Panc1 (cell line): ENCODE data around the gene RBP5. TPM values are rescaled to one million over a fixed set of nuclear protein-coding genes. Genes with fewer than 3 reads are reported as not detected.

Experiments used
- ATAC-seq: fragments of 200-7000 bp; cut with Tn5 transposase; 2 replicates; pipeline ENCODE4 v1.9.1; 2020; ENCODE audit warnings: mild to moderate bottlenecking, moderate library complexity
- BruUV-seq: library from RNA; stranded (reverse); fragments of 400-500 nt; replicated peaks from 2 replicates; lab custom pipeline; 2021; lab: Mats Ljungman, UMichigan
- CTCF ChIA-PET: fragments of 300-600 bp; sonication (Branson Sonifier 250); formaldehyde crosslinking; loops from one replicate; lab custom pipeline; 2022; ENCODE audit warnings: antibody characterized with exemption; lab: Charles Lee
- POLR2A ChIA-PET: fragments of 300-600 bp; sonication (Branson Sonifier 250); formaldehyde crosslinking; loops from one replicate; lab custom pipeline; 2022; ENCODE audit warnings: antibody characterized with exemption; lab: Charles Lee
- DNase-seq: peaks from one replicate; pipeline ENCODE4 v3.0.0-alpha.2; 2010; ENCODE audit warnings: low read depth, low spot score
- H3K27ac ChIP-seq: 2 replicates; pipeline ENCODE4 v1.5.1; 2011; ENCODE audit warnings: mild to moderate bottlenecking, low read length, inconsistent platforms
- H3K27me3 ChIP-seq: fragments of 200-500 bp; sonication (Bioruptor generic); 2 replicates; pipeline ENCODE4 v1.6.0; 2014; ENCODE audit warnings: low read length, inconsistent platforms; ENCODE audit not compliant: control insufficient read depth, insufficient read depth
- H3K36me3 ChIP-seq: fragments of 200-500 bp; sonication (Bioruptor generic); 2 replicates; pipeline ENCODE4 v1.5.1; 2014; ENCODE audit warnings: inconsistent platforms, mild to moderate bottlenecking, low read length, moderate library complexity; ENCODE audit not compliant: control insufficient read depth, insufficient read depth
- H3K4me1 ChIP-seq: 2 replicates; pipeline ENCODE4 v1.5.1; 2011; ENCODE audit warnings: inconsistent platforms, mild to moderate bottlenecking, low read length, moderate library complexity; ENCODE audit not compliant: control insufficient read depth, insufficient read depth
- H3K4me3 ChIP-seq, 2 experiments: 2 replicates each; pipeline ENCODE4 v1.5.1; 2011 to 2012; ENCODE audit warnings: low read depth in 2 of 2, low read length in 2 of 2, mild to moderate bottlenecking in 2 of 2, inconsistent platforms in 1 of 2, moderate library complexity in 1 of 2
- H3K9me3 ChIP-seq: fragments of 200-500 bp; sonication (Bioruptor generic); 2 replicates; pipeline ENCODE4 v1.5.1; 2014; ENCODE audit warnings: low read depth, mild to moderate bottlenecking, inconsistent platforms, low read length, moderate library complexity; ENCODE audit not compliant: control insufficient read depth, insufficient read depth
- CTCF ChIP-seq: fragments of 450-650 bp; IDR thresholded peaks from 2 replicates; pipeline ENCODE4 v1.5.1; 2017; ENCODE audit warnings: mild to moderate bottlenecking
- POLR2AphosphoS5 ChIP-seq: IDR thresholded peaks from 2 replicates; pipeline ENCODE4 v1.6.1; 2012; ENCODE audit warnings: mild to moderate bottlenecking, low read depth, low read length, moderate library complexity
- REST ChIP-seq, 2 experiments: IDR thresholded peaks; 2 replicates each; pipeline ENCODE4 v1.6.1; 2011 to 2012; ENCODE audit warnings: low read depth in 2 of 2, control low read depth in 1 of 2, low read length in 1 of 2, mild to moderate bottlenecking in 1 of 2, moderate library complexity in 1 of 2; ENCODE audit not compliant: insufficient read depth in 1 of 2
- SIN3A ChIP-seq: IDR thresholded peaks from 2 replicates; pipeline ENCODE4 v1.6.1; 2012; ENCODE audit warnings: low read depth, mild to moderate bottlenecking, low read length, moderate library complexity, borderline replicate concordance; ENCODE audit not compliant: insufficient read depth
- TCF7L2 ChIP-seq: IDR thresholded peaks from 2 replicates; pipeline ENCODE4 v1.6.1; 2011; ENCODE audit warnings: mild to moderate bottlenecking, low read depth, low read length, inconsistent platforms
- in situ Hi-C: cut with HindIII; loops from 2 replicates; pipeline ENCODE4 v1.10.0; 2016; ENCODE audit warnings: low sequenced_read_pairs, low pct_unique_long_range_greater_than_20kb
- intact Hi-C: fragments of 100-400 bp; cut with micrococcal nuclease; formaldehyde crosslinking; loops from one replicate; pipeline ENCODE4 v1.10.0; 2022; ENCODE audit not compliant: unreplicated experiment
- total RNA-seq: library from RNA; stranded (reverse); gene quantifications from one replicate; pipeline ENCODE4 v1.2.1, GENCODE V29; 2021; ENCODE audit not compliant: unreplicated experiment

The RBP5 gene
- total RNA-seq, 1 experiment from 2014 or later = not detected

DNA sequence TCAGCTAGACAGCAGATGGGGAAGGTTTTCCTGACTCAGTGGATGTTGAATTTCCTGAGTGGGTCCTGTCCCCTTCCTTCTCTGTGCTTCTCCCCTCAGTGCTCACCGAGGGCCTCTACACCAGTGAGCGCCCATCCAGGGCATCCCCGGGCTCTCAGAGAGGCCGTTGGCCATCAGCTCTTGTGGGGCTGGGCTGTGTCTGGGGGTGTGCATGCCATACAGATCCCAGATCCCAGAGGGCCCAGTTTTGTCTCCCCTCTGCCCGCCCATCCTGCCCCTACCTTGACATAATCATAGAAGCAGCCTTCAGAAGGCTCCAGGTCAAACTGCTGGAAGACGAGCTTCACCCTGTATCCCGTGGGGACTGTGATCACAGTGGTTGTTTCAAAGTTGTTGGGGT, 37.5 kb downstream of the RBP5 start:
- no peaks in the 10 kb centered on the region for H3K4me1 ChIP-seq
- POLR2A ChIA-PET = no interaction called here
- no TSS peak for BruUV-seq
- H3K4me3 ChIP-seq = no peak overlapping the region
- H3K27me3 ChIP-seq = no peaks in the 10 kb centered on the region
- ATAC-seq (no peak), DNase-seq (no peak)
- no peak overlapping the region for H3K27ac ChIP-seq
- H3K9me3 ChIP-seq = no peaks in the 10 kb centered on the region
- in situ Hi-C loops (no loop called here), intact Hi-C loops (no loop called here)
- CTCF ChIA-PET = no interaction called here
- TF ChIP-seq CTCF = no peak
- TF ChIP-seq POLR2AphosphoS5 = no peak
- TF ChIP-seq TCF7L2 = no peak
- no peak for TF ChIP-seq SIN3A
- TF ChIP-seq REST (IDR thresholded peaks at IDR 0.05; ENCODE audit: insufficient read depth in 1 of 2, low read depth in 2 of 2, low read length in 1 of 2) = no peak
- no peaks in the 10 kb centered on the region for H3K36me3 ChIP-seq

DNA sequence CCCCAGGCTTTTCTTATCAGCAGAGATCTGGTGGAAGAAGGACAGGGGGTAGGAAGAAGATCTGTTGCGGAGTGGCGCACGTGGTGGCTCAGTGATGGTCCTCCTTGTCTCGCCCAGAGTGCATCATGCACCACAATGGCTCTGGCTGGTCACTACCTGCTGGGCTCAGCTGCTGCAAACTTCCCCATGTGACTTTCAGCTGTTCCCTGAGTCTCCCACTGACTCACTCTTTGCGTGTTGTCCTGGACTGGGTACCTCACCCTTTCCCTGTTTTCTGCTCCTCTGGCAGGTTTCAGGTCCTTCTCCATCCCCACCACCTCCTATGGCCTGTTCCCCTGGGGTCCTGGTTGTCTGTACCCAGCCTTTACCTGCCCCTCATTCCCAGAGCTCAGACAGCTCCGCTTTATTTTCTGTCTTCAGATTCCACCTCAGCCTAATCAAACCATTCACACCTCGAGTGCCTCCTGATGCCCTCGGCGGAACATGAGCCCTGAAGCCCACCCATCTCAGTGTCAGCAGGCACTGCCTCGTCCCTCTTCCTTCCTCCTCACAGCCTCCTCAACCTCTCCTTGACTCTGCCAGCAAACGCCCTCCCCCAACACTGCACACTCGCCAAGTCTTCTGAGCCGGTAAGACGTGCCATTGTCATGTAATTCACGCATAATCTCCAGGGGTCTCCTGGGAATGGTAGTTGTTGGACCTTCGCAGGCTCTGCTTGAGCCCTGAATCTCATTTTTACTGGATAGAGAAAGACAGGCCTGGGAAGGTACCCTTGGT, 38.3 kb downstream of the RBP5 start:
- Histone ChIP-seq H3K27ac (no peak overlapping the region), H3K4me1 (no peaks in the 10 kb centered on the region), H3K36me3 (no peaks in the 10 kb centered on the region), H3K9me3 (no peaks in the 10 kb centered on the region), H3K27me3 (no peaks in the 10 kb centered on the region), H3K4me3 (no peak overlapping the region)
- DNase-seq (no peak), ATAC-seq (no peak)
- in situ Hi-C loops = no loop called here
- intact Hi-C loops = no loop called here
- CTCF ChIA-PET = no interaction called here
- no TSS peak for BruUV-seq
- POLR2A ChIA-PET = interaction anchor here (0.6 kb wide), 1 partner anchor 138 kb away, joined by 3 read pairs; no protein-coding TSS in a partner anchor
- TF ChIP-seq SIN3A = no peak
- TF ChIP-seq POLR2AphosphoS5 = no peak
- no peak for TF ChIP-seq CTCF
- no peak for TF ChIP-seq REST (IDR thresholded peaks at IDR 0.05; ENCODE audit: insufficient read depth in 1 of 2, low read depth in 2 of 2, low read length in 1 of 2)
- no peak for TF ChIP-seq TCF7L2
